Measurements from ENCODE around the gene PRTN3.

PRTN3 gene

DNA sequence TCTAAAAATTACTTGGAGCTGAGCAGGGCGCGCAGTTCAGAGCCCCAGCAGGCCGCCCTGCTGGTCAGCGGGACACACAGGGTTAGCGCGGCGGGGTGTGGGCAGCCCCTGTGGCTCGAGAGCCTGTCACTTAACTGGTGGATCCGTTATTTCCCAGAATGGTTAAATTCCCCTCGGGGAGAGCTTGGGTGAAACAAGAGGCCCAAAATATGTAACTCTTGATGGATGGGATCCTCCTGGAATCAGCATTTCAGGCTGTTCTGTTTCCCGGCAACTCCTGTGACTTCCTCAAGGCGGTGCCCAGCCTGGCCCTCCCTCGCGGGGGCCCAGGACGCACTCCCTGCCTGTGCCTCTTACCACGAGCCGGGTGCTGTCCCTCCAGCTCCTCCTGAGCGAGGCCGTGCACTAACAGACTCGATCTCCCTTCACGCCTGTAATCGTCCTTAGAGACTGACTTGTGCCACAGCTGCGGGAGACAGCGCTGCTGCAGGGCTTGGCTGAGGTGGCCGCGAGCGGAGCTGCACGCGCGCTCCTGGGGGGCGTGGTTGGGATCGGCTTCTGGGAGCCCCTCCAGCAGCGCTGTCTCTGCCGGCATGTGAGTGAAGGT lies 33.9 kb upstream of the PRTN3 start:
- H3K79me2 ChIP-seq (ENCODE audit: low read length) = peaks cover 76% of the 10 kb centered on the region
- H3K9me3 ChIP-seq (ENCODE audit: insufficient read depth, low read length) = no peaks in the 10 kb centered on the region
- TF ChIP-seq, protein P1, sequence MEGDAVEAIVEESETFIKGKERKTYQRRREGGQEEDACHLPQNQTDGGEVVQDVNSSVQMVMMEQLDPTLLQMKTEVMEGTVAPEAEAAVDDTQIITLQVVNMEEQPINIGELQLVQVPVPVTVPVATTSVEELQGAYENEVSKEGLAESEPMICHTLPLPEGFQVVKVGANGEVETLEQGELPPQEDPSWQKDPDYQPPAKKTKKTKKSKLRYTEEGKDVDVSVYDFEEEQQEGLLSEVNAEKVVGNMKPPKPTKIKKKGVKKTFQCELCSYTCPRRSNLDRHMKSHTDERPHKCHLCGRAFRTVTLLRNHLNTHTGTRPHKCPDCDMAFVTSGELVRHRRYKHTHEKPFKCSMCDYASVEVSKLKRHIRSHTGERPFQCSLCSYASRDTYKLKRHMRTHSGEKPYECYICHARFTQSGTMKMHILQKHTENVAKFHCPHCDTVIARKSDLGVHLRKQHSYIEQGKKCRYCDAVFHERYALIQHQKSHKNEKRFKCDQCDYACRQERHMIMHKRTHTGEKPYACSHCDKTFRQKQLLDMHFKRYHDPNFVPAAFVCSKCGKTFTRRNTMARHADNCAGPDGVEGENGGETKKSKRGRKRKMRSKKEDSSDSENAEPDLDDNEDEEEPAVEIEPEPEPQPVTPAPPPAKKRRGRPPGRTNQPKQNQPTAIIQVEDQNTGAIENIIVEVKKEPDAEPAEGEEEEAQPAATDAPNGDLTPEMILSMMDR (IDR thresholded peaks at IDR 0.05; ENCODE audit: low read depth, low read length) = no peak
- no peak for TF ChIP-seq EZH2phosphoT487 (IDR thresholded peaks at IDR 0.05; ENCODE audit: low read depth)
- H3K4me3 ChIP-seq (ENCODE audit: low read length) = no peak overlapping the region
- no peaks in the 10 kb centered on the region for H3K27me3 ChIP-seq (ENCODE audit: low read depth, low read length)
- H3K27ac ChIP-seq (ENCODE audit: low read length) = no peak overlapping the region
- no peak overlapping the region for H2AFZ ChIP-seq (ENCODE audit: low read depth, low read length)
- H3K36me3 ChIP-seq (replicated peaks; ENCODE audit: low read depth, low read length) = peaks cover 96% of the 10 kb centered on the region
- H3K4me1 ChIP-seq (ENCODE audit: low read length) = no peaks in the 10 kb centered on the region
- no peak overlapping the region for H3K9ac ChIP-seq (ENCODE audit: low read length)
- H4K20me1 ChIP-seq (ENCODE audit: insufficient read depth, low read length) = peaks cover 94% of the 10 kb centered on the region
- H3K4me2 ChIP-seq (ENCODE audit: low read length) = no peak overlapping the region

DNA sequence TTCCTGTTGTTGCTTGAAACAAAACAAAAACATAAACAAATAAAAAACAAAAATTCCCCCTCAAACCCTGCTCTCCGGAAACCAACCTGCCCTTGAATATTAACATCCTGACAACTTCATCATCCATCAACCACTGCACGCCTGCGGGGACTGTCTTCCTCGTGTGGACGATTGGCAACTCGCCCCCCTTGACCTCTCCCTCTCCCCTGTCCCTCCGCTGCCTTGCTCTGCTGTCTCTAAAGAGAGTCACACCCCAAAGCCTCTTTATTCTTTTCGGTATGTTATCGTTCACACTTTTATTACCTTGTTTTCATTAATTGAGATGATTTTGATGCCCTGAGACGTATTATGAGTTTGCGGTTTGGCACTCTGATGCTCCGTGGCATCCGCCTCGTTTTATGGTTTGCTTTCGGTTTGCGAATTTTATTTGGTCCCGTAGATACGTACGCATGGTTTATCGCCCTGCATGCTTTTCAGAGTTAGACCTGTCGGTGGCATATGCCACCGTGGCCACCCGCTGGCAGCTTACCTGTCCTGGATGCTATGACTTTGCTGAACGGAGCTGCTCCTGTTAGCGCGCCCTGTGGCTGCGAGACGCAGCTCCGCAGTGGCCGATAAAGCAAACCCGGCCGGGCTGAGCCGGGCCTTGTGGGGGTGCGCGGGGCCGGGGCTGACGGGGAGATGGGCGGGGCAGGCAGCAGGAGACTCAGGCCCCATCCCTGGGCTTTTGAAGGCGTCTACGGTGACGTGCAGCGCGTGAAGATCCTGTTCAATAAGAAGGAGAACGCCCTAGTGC lies 33.0 kb upstream of the PRTN3 start:
- H2AFZ ChIP-seq (ENCODE audit: low read depth, low read length) = no peak overlapping the region
- no peak overlapping the region for H3K4me3 ChIP-seq (ENCODE audit: low read length)
- no peaks in the 10 kb centered on the region for H3K27me3 ChIP-seq (ENCODE audit: low read depth, low read length)
- H3K4me2 ChIP-seq (ENCODE audit: low read length) = no peak overlapping the region
- H3K9ac ChIP-seq (ENCODE audit: low read length) = no peak overlapping the region
- no peak overlapping the region for H3K27ac ChIP-seq (ENCODE audit: low read length)
- H3K79me2 ChIP-seq (ENCODE audit: low read length) = peaks cover 67% of the 10 kb centered on the region
- H3K9me3 ChIP-seq (ENCODE audit: insufficient read depth, low read length) = no peaks in the 10 kb centered on the region
- TF ChIP-seq, protein P1 (IDR thresholded peaks at IDR 0.05; ENCODE audit: low read depth, low read length) = no peak
- TF ChIP-seq EZH2phosphoT487 (IDR thresholded peaks at IDR 0.05; ENCODE audit: low read depth) = no peak
- peaks cover 91% of the 10 kb centered on the region for H3K36me3 ChIP-seq (replicated peaks; ENCODE audit: low read depth, low read length)
- peaks cover 88% of the 10 kb centered on the region for H4K20me1 ChIP-seq (ENCODE audit: insufficient read depth, low read length)
- no peaks in the 10 kb centered on the region for H3K4me1 ChIP-seq (ENCODE audit: low read length)

DNA sequence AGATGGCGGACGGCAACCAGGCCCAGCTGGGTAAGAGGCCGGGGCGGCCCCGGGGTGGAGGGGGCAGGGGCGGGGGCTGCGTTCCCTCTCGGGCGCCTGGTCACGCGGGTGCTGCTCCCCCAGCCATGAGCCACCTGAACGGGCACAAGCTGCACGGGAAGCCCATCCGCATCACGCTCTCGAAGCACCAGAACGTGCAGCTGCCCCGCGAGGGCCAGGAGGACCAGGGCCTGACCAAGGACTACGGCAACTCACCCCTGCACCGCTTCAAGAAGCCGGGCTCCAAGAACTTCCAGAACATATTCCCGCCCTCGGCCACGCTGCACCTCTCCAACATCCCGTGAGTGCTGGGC lies 32.4 kb upstream of the PRTN3 start:
- Histone ChIP-seq H3K27me3 (ENCODE audit: low read depth, low read length) (no peaks in the 10 kb centered on the region), H3K4me3 (ENCODE audit: low read length) (no peak overlapping the region), H3K9me3 (ENCODE audit: insufficient read depth, low read length) (no peaks in the 10 kb centered on the region), H4K20me1 (ENCODE audit: insufficient read depth, low read length) (peaks cover 82% of the 10 kb centered on the region), H3K79me2 (ENCODE audit: low read length) (peaks cover 61% of the 10 kb centered on the region), H3K9ac (ENCODE audit: low read length) (no peak overlapping the region), H3K36me3 (replicated peaks; ENCODE audit: low read depth, low read length) (peaks cover 91% of the 10 kb centered on the region), H3K4me2 (ENCODE audit: low read length) (no peak overlapping the region), H3K27ac (ENCODE audit: low read length) (no peak overlapping the region), H3K4me1 (ENCODE audit: low read length) (no peaks in the 10 kb centered on the region), H2AFZ (ENCODE audit: low read depth, low read length) (no peak overlapping the region)
- TF ChIP-seq, protein P1 (IDR thresholded peaks at IDR 0.05; ENCODE audit: low read depth, low read length) = no peak
- no peak for TF ChIP-seq EZH2phosphoT487 (IDR thresholded peaks at IDR 0.05; ENCODE audit: low read depth)

DNA sequence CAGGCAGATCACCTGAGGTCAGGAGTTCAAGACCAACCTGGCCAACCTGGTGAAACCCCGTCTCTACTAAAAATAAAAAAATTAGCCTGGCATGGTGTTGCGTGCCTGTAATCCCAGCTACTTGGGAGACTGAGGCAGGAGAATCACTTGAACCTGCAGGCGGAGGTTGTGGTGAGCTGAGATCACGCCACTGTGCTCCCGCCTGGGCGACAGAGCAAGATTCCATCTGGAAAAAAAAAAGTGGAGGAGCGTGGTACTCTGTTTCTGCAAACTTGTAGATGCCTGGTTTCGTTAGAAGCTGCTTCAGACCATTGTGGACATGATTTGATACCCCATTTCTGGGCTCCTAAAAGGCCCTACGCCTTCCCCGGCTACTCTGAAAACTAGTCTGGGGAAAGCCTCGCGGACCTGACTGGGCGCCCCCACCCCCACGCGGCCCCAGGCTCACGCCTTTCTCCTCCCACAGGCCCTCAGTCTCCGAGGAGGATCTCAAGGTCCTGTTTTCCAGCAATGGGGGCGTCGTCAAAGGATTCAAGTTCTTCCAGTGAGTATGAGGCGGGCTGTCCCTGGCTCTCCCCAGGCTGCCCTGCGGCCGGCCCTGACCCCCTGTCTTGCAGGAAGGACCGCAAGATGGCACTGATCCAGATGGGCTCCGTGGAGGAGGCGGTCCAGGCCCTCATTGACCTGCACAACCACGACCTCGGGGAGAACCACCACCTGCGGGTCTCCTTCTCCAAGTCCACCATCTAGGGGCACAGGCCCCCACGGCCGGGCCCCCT lies 30.5 kb upstream of the PRTN3 start:
- TF ChIP-seq, protein P1 (IDR thresholded peaks at IDR 0.05; ENCODE audit: low read depth, low read length) = no peak
- TF ChIP-seq EZH2phosphoT487 (IDR thresholded peaks at IDR 0.05; ENCODE audit: low read depth) = no peak
- peaks cover 91% of the 10 kb centered on the region for H3K36me3 ChIP-seq (replicated peaks; ENCODE audit: low read depth, low read length)
- H3K27me3 ChIP-seq (ENCODE audit: low read depth, low read length) = no peaks in the 10 kb centered on the region
- no peaks in the 10 kb centered on the region for H3K9me3 ChIP-seq (ENCODE audit: insufficient read depth, low read length)
- no peak overlapping the region for H3K4me3 ChIP-seq (ENCODE audit: low read length)
- no peak overlapping the region for H3K9ac ChIP-seq (ENCODE audit: low read length)
- H3K79me2 ChIP-seq (ENCODE audit: low read length) = peaks cover 42% of the 10 kb centered on the region
- H3K4me2 ChIP-seq (ENCODE audit: low read length) = no peak overlapping the region
- no peak overlapping the region for H3K27ac ChIP-seq (ENCODE audit: low read length)
- no peak overlapping the region for H2AFZ ChIP-seq (ENCODE audit: low read depth, low read length)
- H3K4me1 ChIP-seq (ENCODE audit: low read length) = no peaks in the 10 kb centered on the region
- peaks cover 63% of the 10 kb centered on the region for H4K20me1 ChIP-seq (ENCODE audit: insufficient read depth, low read length)
